GM21737 (cell line): ENCODE results near the gene NEGR1.

Source experiments
- ATAC-seq: cut with Tn5 transposase; IDR thresholded peaks from one replicate; pipeline ENCODE4 v1.9.1; 2021; ENCODE audit warnings: mild to moderate bottlenecking, moderate library complexity; ENCODE audit not compliant: unreplicated experiment

Gene NEGR1

DNA sequence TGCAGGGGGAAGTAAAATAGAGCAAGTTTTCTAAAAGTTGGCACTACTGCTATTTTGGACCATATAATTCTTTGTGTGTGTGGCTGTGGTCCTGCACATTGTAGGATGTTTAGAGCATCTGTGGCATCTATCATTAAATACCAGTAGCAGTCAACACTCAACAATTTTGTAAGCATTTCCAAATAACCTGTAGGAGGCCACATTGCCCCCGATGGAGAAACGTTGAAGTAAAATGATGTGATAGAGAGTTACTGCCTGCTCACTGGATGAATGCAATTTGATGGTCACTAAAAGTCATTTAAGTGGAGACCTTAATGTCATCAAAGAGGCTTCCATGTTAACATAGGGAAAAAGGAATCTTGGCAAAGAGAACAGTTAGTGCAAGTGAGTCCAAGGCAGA, 560.8 kb downstream of the NEGR1 start:
- ATAC-seq, result no peak

DNA sequence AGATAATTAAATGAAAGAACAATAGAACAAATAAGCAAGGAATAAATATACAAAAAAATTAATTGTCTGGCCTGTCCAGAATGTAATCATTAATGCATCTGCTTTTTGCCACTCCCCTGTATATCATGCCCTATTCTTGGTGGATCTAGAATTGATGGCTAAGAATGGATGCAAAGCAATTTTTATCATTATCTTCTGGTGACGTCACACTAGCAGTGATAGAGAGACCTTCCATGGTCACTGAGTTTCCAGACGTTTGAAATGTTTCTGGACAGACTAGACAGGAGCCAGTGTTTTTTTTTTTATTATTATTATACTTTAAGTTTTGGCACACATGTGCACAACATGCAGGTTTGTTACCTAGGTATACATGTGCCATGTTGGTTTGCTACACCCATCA, 563.0 kb downstream of the NEGR1 start:
- ATAC-seq, result no peak

DNA sequence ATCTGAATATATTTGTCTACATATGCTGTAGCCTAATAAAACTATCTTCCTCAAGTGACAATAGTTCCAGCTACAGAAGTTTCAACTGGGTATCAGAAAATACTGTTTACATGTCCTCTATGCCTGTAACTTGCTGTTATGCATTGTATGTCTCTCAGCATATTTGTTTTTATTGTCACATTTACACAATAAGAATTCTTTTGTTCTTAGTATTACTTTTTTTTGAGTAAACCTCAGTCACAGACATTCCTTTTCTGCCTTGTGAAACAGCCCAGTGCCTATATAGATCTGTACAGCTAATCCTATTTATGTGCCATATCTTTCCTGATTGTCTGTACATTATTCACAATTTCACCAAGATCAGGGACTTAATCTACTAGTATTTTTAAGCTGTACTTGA, 565.2 kb downstream of the NEGR1 start:
- no peak for ATAC-seq

DNA sequence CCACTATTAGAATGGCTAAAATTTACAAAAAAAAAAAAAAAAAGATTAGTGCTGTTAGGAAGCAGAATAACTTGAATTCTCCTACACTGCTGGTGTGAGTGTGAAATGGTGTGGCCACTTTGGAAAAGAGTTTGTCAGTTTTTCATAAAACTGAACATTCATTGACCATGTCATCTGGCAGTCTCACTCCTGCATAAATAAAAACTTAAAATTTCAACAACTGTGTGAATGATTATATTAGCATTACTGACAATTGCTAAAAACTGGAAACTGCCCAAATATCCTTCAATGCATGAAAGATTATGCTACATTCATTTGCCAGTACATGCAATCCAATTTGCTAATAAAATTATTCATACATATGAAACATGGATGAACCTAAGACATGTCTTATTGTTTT, 570.9 kb downstream of the NEGR1 start:
- no peak for ATAC-seq

DNA sequence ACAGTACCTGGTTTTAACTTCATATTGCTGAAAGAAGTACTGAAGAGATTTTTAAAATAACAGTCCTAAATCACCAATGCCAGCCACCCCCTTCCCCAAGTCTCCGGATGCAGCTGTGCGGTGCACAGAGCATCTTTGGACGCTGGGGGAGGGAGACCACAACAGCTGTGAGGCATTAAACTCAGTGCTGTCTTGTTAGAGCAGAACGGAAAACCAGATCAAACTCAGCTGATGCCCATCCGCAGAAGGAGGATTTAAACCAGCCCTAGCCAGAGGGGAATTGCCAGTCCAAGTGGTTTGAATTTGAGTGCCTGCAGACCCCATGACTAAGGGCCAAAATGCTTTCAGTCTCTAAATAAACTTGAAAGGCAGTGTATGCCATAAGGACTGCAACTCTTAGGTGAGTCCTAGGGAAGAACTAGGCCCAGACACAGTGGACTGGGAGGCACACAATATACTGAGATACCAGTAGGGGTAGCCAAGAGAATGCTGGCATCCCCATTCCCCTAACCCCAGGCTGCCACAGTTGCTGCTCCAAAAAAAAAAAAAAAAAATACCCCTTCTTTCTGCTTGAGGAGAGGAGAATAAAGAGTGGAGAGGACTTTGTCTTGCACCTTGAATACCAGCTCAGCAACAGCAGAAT, 576.2 kb downstream of the NEGR1 start:
- ATAC-seq, result no peak

DNA sequence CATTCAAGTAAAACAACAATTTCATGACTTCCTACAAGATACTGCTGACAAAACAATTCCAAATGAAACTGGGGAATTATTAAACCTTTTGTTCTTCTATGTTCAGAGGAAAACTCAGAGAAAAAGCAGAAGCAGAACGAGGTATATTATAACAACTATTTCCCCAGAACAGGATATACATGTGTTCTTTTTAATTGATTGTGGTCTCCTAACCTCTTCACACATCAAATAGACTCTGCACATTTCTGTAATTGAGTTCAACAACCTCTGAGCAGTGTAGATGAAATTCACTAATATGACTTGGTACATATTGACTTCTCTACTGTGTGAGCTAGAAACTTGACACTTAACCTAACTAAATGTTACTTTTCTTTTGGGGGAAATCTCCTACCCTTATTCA, 584.2 kb downstream of the NEGR1 start:
- no peak for ATAC-seq

DNA sequence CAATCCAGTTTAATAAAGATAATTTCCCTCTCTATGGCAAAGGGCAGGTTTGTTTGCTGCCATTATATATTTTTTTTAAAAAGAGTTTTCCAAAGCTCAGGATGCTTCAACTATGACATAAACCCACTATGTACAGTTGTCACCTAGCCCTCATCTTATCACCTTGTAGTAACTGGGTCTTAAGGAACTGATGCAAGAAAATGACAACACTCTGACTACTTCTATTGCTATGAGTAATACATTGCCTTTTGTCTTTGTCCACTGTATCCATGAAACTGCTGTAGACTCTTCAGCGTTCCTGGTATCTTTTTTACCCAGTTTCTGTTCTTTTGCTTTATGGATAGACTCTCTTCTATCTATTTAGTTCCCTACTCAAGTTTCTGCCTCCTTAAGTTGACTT, 586.5 kb downstream of the NEGR1 start:
- no peak for ATAC-seq

DNA sequence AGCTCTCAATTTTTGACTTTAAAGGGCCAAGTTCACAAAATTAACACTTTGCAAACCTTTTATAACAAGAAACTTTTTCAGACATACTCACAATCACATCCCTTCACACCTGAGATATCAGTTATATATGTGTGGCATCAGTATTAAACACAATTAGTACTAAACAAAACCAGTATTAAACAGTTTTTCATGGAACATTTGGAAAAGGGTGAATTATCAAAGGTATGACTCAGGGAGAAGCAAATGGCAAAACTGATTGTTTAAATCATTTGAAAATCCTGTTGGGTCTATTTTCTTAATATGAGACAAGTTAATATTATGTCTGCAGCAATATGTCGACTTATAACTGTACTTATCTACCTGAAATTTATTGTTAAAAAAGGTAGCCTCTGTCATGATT, 587.3 kb downstream of the NEGR1 start:
- no peak for ATAC-seq

DNA sequence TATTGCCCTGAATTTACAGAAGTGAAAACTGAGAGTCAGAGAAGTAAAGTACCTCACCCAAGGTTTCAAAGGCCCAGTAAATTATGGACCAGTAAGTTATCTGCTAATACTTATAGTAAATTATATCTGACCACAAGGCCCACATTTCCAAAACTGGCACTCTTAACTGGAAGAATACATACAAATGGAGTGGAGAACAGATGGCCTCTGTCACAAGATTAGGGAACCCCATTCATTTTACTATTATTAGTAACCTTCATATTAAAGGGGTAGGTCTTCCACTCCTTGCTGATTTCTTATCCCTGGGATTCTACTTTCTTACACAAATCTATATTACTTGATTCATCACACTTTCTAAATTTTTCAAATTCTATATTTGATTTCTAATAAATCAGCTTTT, 588.8 kb downstream of the NEGR1 start:
- no peak for ATAC-seq

DNA sequence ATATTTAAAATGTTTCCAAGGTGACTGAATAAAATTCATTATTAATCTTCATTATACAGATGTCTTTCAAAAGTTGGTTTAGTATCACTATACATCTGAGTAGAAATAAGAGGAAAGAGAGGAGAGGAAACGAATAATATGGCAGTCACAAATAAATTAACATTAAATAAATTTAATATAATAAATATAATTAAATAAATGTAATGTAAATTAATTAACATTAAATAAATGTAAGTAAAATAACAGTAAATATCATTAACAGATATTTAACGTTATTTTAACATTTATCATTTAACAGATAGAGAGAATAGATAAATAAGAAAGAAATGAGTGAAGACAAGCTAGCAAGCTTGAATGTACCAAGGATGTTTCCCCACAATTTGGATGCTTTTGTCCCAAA, 592.7 kb downstream of the NEGR1 start:
- ATAC-seq, result no peak

DNA sequence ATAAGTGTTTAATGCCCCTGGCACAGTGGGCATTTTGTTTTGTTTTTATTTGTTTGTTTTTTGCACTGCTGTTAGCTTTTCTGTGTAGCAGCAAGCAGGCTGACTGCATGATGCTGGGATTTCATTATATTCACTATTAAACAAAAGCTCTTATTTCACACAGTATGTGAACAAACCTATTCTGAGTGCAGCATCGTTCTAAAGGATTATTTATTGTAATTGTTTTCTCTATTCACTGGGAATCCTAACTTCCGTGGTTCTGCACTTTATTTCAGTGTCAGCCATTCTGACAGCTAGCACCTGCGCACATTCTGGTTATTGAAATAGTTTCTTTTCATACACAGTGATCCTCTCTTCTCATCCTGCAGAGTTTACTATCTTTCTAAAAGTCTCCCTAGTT, 595.0 kb downstream of the NEGR1 start:
- ATAC-seq, result no peak

DNA sequence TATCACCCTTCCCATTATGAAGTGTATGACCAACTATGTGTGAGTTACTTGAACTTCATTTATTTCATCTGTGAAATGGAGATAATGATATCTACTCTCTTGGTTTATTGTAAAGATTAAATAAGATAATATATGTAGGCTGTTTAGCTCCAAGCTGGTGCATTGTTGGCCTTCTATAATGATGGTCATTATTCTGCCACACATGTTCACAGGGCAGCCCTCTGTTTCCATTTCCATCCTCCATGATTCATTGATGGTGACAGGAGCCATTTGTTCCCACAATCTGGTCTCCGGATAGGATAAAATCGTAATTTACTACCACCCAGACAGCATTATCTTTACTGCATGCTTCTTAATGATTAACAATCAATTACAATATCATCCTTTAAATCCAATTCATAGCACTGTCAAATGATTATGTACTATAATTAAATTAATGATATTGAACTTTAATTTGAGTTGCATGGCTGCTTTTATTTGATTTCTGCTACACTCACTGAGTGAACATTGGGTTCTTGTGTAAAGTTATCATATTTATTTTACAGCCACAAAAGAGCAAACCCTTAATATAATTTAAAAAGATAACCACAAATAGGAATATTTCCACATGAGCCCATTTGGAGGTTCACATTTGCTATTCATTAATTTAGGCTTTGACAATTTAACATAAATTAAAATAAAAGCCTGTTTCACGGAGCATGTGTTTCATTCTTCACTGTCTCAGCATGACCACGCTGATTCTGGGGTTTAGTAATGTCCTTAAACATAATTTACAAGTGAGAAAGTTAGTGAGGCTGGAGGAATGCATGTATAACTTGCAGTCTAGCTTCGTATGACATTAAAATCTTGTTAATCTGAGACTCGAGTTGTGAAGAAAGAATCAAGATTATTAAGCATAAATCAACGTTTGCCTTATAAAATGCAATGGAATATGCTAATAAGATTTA, 605.1 kb downstream of the NEGR1 start:
- no peak for ATAC-seq

DNA sequence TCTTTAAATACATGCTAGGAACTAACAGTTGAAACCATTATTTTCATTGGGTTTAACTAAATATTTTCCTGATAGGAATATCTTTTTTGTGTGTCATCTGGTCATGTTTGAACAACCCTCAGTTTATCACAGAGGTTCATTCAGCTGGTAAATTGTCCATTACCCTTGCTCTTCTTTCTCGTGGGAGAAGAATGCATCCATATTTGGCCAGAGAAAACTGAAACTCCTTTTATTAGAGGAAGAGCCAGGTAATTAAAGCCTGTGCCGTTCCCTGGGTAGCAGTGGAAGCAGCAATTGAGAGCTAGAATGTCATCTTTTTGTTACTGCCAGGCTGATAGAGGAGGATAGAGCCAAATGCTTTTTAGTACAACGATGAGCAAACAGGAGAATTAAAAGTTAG, 614.3 kb downstream of the NEGR1 start:
- ATAC-seq, result no peak

DNA sequence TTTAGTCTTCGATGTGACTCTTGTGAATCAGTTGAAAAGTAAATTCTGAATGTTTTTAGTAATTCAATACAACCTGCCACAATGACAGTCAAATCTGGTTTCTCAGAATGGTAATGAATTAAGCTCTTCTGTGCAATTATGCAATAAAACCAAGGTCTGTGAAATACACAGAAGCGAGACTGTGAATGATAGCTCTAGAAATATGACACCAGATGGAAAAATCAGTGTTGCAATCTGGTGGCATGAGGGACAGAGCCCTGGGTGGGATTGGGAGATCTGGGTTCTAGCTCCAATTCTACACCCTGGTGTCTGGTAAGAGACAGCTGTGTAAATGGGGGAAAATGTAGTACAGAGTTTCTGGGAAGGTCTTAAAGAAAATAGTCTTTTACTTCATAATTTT, 615.1 kb downstream of the NEGR1 start:
- no peak for ATAC-seq

DNA sequence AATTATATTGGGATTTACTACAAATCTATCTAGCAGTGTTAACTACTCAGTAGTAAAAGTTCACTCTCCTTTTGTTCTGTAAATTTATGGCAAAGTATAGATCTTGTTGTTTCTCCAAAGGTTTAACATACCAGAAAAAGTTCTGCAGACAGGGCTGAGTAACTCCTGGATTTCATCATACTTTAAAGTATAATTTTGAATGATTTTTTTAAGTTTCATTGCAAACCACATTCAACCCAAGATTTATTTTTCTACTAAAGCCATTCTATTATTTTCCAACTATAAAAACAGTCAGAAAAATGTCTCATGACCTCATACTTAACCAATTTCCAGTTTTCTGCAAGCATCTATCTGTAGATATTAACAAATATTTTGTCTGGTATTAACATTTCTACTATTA, 615.7 kb downstream of the NEGR1 start:
- ATAC-seq, result no peak

DNA sequence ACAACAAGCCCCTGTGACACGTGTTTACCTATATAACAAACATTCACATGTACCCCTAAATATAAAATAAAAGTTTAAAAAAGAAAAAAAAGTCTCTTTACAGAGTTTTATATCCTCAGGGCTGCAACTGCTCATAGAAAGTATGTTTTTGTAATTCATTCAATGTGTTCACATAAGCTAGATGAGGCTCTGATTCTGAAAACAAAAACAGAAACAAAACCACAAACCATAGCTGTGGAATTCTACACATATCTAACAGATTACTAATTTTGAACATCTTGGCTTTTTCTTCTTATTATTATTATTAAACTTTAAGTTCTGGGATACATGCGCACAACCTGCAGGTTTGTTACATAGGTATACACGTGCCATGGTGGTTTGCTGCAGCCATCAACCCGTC, 621.9 kb downstream of the NEGR1 start:
- ATAC-seq, result no peak

DNA sequence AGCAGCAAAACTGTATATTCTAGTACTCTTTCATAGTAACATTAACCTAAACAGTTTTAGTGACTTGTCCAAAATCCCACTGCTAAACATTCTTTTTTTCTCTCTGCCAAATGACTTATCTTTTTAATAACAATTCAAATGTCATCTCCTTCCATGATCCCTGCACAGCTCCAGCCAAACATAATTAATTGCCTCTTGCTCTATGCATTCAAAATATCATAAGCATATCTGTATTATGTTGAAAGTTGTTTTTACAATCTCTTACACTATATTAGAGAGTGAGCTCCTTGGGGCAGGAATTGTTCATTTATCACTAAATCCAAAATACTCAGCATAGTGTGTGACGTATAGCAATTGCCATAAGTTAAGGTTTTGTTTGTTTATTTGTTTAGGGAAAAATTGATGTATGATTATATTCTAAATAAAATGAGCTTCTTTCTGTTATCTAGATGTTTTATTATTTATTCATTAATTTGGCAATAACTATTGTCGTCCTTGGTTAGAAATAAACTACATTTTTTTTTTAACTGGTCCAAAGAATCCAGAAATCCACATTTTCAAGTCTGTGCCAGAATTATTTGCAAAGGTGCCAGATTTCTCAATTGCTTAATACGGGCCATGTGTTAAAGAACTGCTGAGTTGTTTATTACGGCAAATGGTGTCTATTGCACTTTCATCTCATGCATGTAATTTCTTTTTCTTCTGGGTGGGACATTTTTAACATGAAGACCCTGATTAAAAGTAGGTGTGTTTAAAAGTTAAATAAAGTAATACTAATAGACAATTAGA, 624.3 kb downstream of the NEGR1 start:
- ATAC-seq, result no peak

DNA sequence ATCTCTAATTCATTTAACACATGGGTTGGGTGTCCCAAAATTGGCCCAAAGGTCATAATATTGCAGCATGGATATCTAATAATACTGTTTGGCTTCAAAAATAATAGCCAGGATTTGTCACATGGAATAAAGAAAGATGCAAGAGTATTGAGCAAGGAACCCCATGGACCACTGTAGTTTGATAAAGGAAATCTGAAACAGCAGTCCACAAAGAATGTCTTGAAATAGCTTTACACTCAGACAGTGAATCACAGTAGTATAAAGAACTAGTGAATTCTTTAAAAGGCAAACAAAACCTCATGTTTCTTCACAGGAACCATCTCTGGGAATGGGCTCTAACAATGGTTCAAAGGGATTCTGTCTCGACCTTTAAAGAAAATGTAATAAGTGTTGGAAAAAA, 625.4 kb downstream of the NEGR1 start:
- ATAC-seq, result no peak

DNA sequence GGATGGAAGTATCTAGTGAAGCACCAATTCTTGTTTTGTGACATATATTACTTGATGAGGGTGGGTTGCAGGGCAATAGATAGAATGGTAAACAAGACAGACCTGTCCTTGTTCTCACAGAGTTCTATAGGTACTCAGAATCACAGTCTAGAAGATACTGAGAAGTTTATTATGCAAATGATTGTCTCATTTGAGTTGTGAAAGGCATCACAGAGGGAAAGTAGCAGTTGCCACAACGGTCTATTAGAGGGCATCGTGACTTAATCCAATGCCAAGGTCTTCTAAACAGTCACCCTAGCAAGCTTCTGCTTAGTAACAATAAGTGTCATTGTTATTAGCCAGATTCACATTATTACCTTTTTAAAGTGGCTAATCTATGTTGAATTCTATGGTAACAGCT, 626.7 kb downstream of the NEGR1 start:
- ATAC-seq, result no peak

DNA sequence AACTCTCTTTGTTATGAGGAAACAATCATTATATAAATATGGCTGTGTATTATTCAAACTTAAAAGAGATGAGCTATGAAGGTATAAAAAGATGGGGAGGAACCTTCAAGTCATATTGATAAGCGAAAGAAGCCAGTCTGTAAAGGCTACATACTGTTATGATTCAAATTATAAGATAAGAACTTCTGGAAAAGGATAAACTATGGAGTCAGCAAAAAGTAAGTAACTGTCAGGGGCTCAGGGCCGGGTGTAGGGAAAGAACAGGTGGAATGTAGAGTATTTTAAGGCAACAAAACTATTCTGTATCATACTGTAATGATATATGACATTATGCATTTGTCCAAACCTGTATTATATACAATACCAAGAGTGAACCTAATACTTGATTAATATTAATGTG, 628.4 kb downstream of the NEGR1 start:
- no peak for ATAC-seq

DNA sequence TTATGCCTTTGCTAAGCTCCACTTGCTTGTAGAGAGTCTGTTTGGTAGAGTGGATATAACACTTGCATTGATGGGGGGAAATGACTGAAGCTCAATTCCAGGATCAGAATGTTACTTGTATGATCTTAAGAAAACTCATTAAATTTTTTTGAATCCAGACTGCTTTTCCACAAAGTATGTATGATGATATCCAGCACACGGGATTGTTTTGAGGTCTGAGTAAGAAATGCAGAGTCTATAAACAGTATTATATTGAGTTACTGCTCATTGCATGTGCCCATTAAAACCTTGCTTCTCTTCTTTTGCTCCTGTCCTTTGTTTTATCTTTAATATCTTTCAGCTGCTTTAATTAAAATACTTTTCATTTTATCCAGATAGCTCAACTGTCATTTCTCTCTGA, 631.1 kb downstream of the NEGR1 start:
- no peak for ATAC-seq

DNA sequence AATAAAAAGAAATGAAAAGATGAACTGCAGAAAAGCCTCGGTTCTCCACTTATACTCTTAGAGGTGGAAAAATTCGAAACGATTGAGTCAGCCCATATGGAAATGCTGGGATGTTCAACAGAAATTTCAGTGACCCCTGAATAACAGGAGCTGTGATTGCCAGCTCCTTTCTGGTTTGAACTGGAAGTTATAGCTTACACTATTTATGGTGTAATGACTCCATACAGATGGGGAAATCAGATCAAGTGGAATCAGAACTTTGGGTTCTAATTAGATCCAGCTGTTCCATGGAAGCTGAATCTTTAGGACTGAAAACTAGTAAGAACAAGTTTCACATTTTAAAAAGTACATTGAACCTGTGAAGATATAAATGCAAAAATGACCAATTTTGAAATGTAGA, 632.2 kb downstream of the NEGR1 start:
- no peak for ATAC-seq
